Adipocyte (in vitro differentiated cells): ENCODE measurements around the gene TPT1.
A peak's percentile ranks its signal among the peaks of the same experiment; 100 is the strongest.
"Not testable (repeated sequence)": the region's sequence is repeated elsewhere in the genome, so short reads cannot be mapped to it uniquely, and the experiment has no call there.

Experiments used
- DNase-seq: peaks from one replicate; pipeline ENCODE4 v3.0.0-alpha.2; 2015; ENCODE audit warnings: low read depth
- H3K27me3 ChIP-seq: replicated peaks from 2 replicates; pipeline ENCODE4 v1.7.0; 2013; ENCODE audit warnings: mild to moderate bottlenecking, low read length, moderate library complexity; ENCODE audit not compliant: control insufficient read depth, insufficient read depth
- H3K36me3 ChIP-seq: 2 replicates; pipeline ENCODE4 v1.7.0; 2013; ENCODE audit warnings: low read length, mild to moderate bottlenecking, moderate library complexity; ENCODE audit not compliant: control insufficient read depth, insufficient read depth, severe bottlenecking
- H3K4me1 ChIP-seq: 2 replicates; pipeline ENCODE4 v1.7.0; 2013; ENCODE audit warnings: mild to moderate bottlenecking, low read length, moderate library complexity; ENCODE audit not compliant: control insufficient read depth, insufficient read depth
- H3K4me3 ChIP-seq: 2 replicates; pipeline ENCODE4 v1.7.0; 2013; ENCODE audit warnings: mild to moderate bottlenecking, low read length, moderate library complexity
- H3K9ac ChIP-seq: 2 replicates; pipeline ENCODE4 v1.7.0; 2013; ENCODE audit warnings: mild to moderate bottlenecking, low read length, moderate library complexity
- H3K9me3 ChIP-seq: 2 replicates; pipeline ENCODE4 v1.7.0; 2013; ENCODE audit warnings: mild to moderate bottlenecking, low read length, moderate library complexity; ENCODE audit not compliant: control insufficient read depth

TPT1 gene

DNA sequence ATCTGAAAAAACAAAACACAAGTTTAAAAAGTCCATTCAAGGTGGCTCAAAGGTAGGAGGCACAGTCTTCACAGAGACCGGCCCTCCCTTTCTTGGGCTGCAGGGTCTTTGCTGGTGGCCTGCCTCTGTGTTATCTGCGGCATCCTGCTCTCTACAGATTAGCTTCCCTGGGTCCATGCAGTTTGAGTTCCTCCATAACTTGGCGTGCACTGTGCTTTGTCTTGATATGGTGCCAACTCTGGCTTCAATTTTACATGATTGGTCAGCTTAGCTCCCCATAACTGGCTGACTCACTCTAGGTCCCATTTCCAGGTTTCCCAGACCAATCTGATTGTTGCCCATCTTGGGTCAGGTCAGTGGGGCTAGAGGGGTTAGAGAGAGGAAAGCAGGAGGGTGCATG is 41.8 kb downstream of the TPT1 start:
- no peak for DNase-seq
- Histone ChIP-seq H3K9ac (no peak overlapping the region), H3K36me3 (no peaks in the 10 kb centered on the region)

DNA sequence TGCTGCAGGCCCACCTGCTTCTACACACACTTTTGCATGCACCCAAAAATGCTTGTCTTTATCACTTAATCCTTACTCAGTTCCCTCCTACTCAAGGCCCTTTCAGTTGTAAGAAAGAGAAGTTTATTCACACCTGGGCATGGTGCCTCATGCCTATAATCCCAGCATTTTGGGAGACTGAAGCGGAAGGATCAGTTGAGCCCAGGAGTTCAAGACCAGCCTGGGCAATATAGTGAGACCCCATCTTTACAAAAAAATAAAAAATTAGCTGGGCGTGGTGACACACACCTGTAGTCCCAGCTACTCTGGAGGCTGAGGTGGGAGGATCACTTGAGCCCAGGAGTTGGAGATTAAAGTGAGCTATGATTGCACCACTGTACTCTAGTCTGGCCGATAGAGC is 42.4 kb downstream of the TPT1 start:
- H3K36me3 ChIP-seq, H3K4me3 ChIP-seq, DNase-seq, H3K27me3 ChIP-seq, H3K9me3 ChIP-seq, H3K4me1 ChIP-seq, H3K9ac ChIP-seq: not testable (repeated sequence)

More for the DNA sequence above, 41.8 kb downstream of the TPT1 start:
- Histone ChIP-seq H3K4me1 (no peaks in the 10 kb centered on the region), H3K27me3 (no peaks in the 10 kb centered on the region), H3K4me3 (no peak overlapping the region), H3K9me3 (no peaks in the 10 kb centered on the region)

DNA sequence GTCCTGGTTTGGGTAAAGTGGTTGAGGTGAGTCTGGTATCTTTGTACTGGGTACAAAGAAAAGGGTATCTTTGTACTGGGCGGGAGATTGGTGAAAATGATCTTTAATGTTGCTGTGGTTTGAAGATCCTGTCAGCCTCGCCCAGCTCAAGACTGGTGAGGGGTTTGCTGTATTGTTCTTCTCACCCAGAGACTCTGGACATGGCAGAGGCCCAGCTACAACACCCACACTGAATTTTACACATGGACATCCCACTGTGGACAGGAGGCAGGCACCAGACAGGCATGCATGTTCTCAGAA is 42.8 kb downstream of the TPT1 start:
- Histone ChIP-seq H3K9me3 (no peaks in the 10 kb centered on the region), H3K36me3 (no peaks in the 10 kb centered on the region), H3K4me3 (no peak overlapping the region), H3K27me3 (no peaks in the 10 kb centered on the region), H3K4me1 (no peaks in the 10 kb centered on the region), H3K9ac (no peak overlapping the region)
- DNase-seq = no peak

GRCh38 chr13:45297456-45298205 is 43.4 kb downstream of the TPT1 start:
- no peaks in the 10 kb centered on the region for H3K4me1 ChIP-seq
- no peaks in the 10 kb centered on the region for H3K9me3 ChIP-seq
- no peaks in the 10 kb centered on the region for H3K27me3 ChIP-seq
- H3K4me3 ChIP-seq = no peak overlapping the region
- H3K36me3 ChIP-seq = no peaks in the 10 kb centered on the region
- no peak for DNase-seq
- no peak overlapping the region for H3K9ac ChIP-seq

- H3K36me3 ChIP-seq = no peaks in the 10 kb centered on the region
- no peak overlapping the region for H3K4me3 ChIP-seq
- no peaks in the 10 kb centered on the region for H3K4me1 ChIP-seq
- DNase-seq = peak; percentile 9
- no peaks in the 10 kb centered on the region for H3K9me3 ChIP-seq
- no peak overlapping the region for H3K9ac ChIP-seq
- H3K27me3 ChIP-seq = no peaks in the 10 kb centered on the region
Observed at GRCh38 chr13:45296259-45296658, 44.7 kb downstream of the TPT1 start.

DNA sequence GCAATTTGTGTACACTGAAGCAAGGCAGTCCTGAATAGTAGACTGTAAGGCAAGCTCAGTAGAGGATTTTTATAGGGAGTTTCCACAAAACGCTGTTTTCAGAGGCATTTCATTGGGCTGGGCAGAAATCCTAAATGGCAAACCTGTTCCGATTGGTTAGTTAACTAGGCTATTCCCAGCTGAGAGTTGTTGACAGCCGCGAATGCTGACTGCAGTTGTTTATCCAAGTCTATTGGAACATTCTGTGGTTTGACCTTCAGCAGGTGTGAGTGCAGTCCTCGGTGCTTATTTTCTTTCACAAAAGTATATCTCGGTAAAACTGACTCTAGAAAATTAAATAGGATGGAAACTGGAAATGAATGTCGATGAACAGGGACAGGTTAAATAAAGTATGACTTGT is 45.4 kb downstream of the TPT1 start:
- peak; percentile 3 for DNase-seq
- Histone ChIP-seq H3K4me1 (no peaks in the 10 kb centered on the region), H3K4me3 (no peak overlapping the region), H3K27me3 (no peaks in the 10 kb centered on the region), H3K36me3 (no peaks in the 10 kb centered on the region), H3K9ac (no peak overlapping the region), H3K9me3 (no peaks in the 10 kb centered on the region)

- H3K9ac ChIP-seq = no peak overlapping the region
- no peak for DNase-seq
- no peaks in the 10 kb centered on the region for H3K4me1 ChIP-seq
- no peaks in the 10 kb centered on the region for H3K9me3 ChIP-seq
- H3K36me3 ChIP-seq = no peaks in the 10 kb centered on the region
- no peaks in the 10 kb centered on the region for H3K27me3 ChIP-seq
- no peak overlapping the region for H3K4me3 ChIP-seq
Observed at GRCh38 chr13:45292176-45292575, 48.8 kb downstream of the TPT1 start.

DNA sequence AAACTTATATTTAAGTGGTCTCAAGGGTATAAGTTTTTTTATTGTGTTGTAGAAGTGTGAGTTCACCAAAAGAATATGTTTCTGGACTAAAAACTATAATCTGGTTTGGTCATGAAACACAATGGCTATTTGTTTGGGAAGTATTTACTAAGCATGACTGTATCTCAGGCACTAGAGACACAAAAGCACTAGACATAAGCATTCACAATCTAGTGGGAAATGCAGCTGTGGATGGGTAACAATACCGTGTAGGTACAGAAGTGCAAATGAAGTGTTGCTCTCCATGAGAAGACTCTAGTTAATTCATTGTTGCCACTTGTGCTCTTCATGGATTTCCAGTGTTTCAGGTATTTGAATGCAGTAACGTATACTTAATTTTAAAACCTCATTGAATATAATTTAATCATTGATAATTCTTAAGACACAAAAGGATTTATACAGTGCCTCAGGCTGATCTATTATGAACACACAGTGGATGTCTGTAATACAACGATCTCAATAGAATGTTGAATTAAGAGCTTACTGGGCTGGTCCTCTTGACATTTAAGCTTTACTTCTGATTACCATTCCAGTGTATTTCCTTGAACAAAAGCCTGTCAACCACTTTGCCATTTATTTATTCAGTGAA is 50.9 kb downstream of the TPT1 start:
- peaks cover 3% of the 10 kb centered on the region for H3K36me3 ChIP-seq
- no peak overlapping the region for H3K4me3 ChIP-seq
- H3K9ac ChIP-seq = no peak overlapping the region
- H3K27me3 ChIP-seq = no peaks in the 10 kb centered on the region
- H3K4me1 ChIP-seq = no peaks in the 10 kb centered on the region
- H3K9me3 ChIP-seq = no peaks in the 10 kb centered on the region
- no peak for DNase-seq
